HG03439 (cell line): ENCODE data around the gene BMF.
"Not testable (repeated sequence)": the region's sequence is repeated elsewhere in the genome, so short reads cannot be mapped to it uniquely, and the experiment has no call there.

Experiments
- ATAC-seq: cut with Tn5 transposase; IDR thresholded peaks from one replicate; pipeline ENCODE4 v1.9.1; 2021; ENCODE audit warnings: mild to moderate bottlenecking, moderate library complexity; ENCODE audit not compliant: unreplicated experiment

The BMF gene

DNA sequence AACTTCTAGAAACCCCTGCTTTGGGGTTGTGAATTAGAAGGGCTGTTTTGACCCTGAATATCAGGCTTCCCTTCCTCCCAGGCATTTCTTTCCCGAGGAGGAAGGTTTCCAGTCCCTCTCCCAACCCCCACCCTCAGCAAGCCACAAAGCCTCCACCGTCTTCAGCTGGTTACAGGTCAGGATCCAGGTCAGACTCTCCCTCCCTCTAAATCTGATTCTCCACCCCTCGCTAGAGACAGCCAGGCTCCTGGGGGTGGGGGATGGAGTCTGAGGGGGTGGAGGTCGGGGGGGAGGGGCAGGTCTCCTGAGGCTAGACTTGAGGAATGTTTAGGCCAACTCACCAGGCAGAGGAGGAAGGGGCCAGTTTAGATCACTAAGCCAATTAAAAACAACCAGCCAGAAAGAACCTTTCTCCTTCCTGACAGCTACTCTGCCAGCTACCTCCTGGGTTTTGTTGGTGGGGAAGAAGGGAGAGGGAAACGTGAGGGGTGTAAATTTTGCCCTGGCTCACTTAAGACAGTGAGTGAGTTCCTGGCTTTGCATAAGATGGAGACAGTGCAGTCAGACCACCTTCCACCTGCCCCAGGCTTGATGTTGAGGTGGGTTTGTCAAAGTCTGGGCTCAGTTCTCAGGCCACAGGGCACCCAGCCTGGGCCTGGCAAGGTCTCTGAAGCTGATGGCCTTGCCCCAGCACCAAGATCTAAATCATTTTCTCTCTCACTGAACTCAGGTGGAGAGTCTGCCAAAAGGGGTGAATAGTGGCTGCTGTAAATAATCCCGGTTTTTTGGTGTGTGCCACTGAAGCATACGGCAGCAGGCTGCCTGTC is 19.5 kb downstream of the BMF start:
- no peak for ATAC-seq

DNA sequence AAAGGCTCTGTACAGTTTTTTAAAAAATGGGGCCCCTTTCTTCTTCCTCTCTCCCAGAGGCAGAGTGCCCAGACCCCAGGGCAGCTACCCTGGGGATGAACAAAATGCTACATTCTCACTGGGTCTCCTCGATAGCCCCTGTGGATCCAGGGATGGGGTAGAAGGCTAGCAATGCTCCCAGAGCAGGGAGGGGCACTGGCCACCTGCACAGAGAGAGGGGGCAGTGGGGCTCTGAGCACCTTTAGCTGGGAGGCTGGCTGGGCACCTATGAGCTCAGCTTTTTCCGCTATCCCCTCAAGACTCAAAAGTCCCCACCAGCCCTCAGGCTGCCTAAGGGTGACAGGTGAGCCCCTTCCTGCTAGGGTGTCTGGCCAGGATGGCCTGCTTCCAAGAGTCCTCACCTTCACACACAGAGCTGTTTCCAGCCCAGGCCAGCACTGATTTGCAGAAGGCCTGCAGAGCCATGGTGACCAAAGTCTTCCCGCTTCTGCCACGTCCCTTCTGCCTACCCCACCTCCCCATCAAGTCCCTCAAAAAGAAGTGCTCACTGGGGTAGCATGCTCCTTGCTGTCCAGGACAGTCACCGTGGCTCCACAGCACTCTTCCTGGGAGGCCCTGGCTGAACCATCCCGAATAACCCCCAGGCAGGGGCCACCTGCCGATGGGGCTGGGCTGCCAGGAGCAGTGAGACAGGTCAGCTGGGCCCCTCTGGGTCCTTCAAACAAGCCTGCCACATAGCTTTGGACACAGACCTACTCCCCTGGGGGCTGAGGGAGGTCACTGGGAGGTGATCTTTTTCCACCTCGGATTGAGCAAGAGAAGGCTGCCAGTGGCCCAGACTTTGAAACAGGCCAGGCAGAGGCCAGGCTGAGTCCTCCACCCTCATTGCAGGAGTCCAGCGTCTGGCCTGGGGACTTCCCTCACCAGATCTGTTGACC is 20.4 kb downstream of the BMF start:
- ATAC-seq, result no peak

DNA sequence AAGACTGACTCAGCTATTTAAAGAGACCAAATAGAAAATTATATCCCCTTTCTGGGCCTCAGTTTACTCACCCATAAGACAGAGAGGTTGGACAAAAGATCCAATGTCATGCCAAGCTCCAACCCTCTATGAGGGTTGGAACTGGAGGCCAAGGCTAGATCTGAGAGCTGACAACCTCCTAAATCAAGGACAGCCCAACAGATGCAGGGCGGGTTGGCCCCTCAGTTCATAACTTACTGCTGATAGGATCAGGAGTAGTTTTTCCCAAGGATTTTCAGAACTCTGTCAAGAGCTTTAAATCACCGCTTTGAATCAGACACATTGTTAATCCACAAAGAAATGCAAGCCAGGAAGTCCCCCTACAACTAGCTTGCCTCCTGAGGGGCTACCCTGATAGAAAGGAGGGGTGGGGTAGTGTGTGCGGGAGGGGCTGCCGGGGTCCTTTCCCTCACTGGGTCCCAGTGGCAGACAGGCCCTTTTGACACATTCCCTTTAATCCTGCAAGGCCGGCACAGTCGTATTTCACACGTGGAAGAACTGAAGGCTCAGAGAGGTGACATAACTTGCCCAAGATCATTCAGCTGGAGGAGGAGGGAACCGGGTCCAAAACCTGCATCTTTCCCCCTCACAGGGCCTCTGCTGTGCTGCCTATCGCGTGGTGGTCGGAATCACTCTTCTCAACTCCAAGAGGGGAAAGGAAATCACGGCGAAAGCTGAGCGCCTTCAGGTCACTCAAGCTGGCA is 21.4 kb downstream of the BMF start:
- no peak for ATAC-seq

DNA sequence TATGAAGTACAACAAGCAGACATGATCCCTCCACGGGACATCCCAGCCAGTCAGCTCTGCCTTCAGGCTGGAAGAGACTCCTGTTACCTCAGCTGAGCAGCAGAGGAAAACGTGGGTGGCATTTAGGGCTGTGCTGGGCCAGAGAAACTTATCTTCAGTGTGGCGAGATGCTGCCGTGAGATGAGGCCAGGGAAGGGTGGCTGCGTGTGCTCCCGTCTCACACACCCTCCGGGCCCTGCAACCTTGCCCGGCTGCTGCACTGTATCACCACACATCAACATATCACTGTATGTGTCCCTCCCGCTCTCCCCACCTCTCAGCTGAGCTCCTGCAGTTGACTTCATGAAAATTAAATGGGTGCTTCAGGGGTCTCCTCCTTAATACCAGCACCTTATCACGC is 23.4 kb downstream of the BMF start:
- no peak for ATAC-seq

- ATAC-seq, result no peak
Measured at GRCh38 chr15:40084650-40085049, 24.0 kb downstream of the BMF start.

GRCh38 chr15:40082195-40082883 is 26.3 kb downstream of the BMF start:
- ATAC-seq, result no peak

DNA sequence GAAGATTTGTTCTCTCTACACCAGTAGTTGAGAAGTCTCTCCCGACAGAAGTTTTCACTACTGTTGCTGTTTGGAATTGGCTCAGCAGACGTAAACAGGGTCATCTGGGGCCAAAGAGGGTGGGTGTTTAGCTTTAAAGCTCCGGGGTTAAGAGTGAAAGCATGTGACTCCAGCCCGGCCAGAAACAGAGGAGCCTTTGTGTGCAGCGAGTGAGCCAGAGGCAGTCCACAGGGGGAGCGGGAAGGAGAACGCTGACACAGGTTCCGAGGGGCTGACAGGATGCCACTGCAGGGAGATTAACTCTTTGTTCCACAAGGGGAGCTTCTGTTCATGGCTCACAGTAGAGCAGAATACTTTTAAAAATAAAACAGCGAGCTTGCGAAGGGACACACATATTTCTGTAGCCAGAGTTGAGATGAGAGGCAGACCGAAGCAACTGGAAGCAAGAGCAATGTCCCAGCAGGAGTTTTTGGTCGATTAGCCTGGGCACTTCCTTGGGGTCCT is 26.9 kb downstream of the BMF start:
- ATAC-seq, result no peak

DNA sequence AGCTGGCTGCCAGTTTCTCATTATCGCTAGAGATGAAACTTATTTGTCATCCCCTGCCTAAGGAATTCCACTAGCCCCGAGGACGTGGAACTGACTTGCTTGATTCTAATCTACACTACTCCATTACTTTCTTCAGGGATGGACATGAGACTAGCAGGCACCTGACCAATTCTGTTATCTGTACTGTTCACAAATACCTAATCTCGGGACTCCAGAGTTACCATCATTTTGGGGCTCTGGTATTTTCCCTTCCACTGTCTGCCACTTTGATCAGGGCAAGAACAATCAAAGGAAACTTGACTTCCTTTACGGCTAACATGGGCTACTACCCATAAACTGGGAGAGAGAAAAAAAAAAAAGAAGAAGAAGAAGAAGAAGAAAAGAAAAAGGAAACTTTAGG is 27.8 kb downstream of the BMF start:
- no peak for ATAC-seq

- no peak for ATAC-seq
Measured at GRCh38 chr15:40080104-40080503, 28.6 kb downstream of the BMF start.

DNA sequence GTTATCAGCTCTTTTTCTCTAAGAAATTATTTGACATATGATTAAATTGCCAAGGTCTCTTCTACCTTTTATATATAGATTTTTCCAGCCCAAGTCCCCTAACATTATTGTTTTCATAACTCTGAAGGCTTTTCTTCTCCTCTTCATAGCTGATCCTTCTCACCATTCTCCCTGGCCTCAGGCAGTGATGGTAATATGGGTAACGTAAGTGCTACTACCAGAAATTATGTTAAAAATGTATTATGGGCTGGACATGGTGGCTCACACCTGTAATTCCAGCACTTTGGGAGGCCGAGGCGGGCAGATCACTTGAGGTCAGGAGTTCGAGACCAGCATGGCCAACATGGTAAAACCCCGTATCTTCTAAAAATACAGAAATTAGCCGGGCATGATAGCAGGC is 29.2 kb downstream of the BMF start:
- no peak for ATAC-seq

GRCh38 chr15:40075298-40076044 is 33.2 kb downstream of the BMF start:
- ATAC-seq, result no peak

DNA sequence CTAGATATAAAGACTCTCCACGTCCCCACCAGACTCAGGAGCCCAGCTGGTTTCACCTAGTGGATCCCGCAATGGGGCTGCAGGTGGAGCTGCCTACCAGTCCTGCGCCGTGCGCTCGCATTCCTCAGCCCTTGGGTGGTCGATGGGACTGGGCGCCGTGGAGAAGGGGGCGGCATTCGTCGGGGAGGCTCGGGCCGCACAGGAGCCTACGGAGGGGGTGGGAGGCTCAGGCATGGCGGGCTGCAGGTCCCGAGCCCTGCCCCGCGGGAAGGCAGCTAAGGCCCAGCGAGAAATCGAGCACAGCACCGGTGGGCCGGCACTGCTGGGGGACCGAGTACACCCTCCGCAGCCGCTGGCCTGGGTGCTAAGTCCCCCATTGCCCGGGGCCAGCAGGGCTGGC is 34.0 kb downstream of the BMF start:
- ATAC-seq, result not testable (repeated sequence)

GRCh38 chr15:40073716-40074490 is 34.8 kb downstream of the BMF start:
- ATAC-seq, result not testable (repeated sequence)

DNA sequence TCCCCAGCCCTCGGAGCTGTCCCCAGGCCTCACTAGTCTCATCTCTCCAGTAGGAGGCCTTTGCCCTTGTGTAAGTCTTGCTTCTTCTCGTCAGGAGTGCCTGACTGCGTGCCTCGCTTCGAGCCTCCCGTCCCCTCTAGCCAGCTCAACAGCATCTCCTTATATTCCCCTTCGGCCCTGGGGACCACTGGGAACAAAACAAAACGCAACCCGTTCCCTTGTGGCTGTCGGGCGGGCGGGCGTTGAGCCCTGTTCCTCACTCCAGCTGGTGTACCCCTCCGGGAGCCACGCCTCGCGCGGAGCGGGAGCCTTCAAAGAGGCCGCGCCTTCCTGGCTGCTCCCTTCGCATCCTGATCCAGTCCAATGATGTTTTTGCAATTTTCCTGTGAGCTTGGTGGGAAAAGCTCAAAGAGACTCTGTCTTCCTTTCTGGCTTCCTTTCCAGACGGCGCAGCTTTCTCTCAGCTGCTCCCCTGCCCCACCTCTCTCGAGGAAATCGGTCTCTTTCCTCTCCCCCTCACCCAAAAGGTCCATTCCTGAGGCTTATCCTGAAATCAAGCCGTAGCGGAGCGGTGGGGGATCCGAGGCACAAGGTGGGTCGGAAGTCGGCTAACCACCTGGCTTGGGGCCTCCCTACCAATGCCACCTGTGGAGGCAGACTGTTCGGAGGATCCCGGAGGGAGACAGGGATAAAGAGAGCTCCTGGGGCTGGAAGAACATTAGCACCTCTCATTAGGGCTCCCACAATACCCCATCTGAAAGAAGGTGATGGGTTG is 36.3 kb downstream of the BMF start:
- ATAC-seq, result no peak

DNA sequence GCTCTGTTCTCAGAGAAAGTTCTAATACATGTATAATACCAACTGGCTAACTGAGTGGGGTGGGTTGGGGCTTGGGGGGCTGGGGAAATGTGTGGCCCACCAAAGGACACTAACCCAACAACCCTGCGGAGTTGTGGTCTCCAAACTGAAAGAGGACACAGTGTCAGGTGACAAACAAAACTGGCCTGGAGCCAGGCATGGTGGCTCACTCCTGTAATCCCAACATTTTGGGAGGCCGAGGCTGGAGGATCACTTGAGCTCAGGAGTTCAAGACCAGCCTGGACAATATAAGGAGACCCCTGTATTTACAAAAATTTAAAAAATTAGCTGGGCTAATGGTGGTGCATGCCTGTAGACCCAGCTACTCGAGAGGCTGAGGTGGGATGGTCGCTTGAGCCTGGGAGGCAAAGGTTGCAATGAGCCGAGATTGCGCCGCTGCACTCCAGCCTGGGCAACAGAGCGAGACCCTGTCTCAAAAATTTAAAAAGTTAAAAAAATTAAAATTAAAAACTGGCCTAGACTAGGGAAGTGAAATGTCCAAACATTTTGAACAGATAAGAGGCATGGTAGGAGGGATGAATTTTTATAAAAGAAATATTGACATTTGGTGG is 38.0 kb downstream of the BMF start:
- no peak for ATAC-seq

GRCh38 chr15:40070166-40070557 is 38.5 kb downstream of the BMF start:
- ATAC-seq, result no peak

- ATAC-seq, result peak; percentile 55
Measured at GRCh38 chr15:40069178-40070165, 39.2 kb downstream of the BMF start.
